Measurements from ENCODE around the gene ARID4B.
"Not testable (repeated sequence)": the region's sequence is repeated elsewhere in the genome, so short reads cannot be mapped to it uniquely, and the experiment has no call there.

Gene ARID4B

DNA sequence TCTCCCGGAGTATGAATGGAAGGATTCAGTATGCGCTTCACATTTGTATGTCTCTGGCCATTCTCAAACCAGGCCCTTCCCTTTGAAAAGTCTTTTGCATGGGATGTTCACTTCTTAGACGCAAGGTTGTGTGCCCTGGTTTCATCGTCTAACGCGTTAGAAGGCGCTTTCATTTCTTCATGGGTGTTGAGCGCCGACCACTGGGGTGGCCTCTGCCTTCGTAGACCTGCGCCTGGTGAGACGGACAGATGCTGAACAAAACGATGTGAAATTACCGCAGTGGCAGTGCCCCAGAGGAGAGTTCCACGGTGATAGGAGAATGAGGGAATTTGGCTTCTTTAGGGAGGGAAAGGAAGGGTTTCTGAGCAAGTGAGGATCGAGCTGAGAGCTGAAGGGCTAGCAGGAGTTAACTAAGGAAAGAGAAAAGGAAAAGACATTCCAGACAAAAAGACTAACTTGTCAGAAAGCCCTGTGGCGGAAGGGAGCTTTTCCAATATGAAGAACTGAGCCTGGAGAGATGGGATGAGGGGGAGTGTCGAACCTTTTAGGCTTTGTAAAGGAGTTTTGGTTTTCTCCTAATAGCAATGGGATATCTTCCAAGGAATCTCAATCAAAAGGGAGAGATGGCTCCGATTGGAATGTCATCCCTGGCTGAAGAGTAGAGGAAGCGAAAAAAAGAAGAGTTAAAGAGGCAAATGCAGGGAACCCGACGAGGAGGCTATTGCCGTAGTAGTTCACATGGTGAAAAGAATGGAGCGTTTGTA, 1.3 kb upstream of the ARID4B start:
- no peak for DNase-seq (ENCODE audit: low read depth)

- peak; percentile 100 for DNase-seq (ENCODE audit: low read depth)
These were observed 526 bp upstream of the ARID4B start, which contains the start of gene GGPS1 for GRCh38 chr1:235328271-235329138. Gene GGPS1, plus strand, starts transcription at chr1:235328570. Its CDS starts 6,695 bp downstream, at chr1:235335265.

GRCh38 chr1:235326719-235327558, 1.0 kb downstream of the ARID4B start:
- DNase-seq (ENCODE audit: low read depth): peak; percentile 39

- DNase-seq (ENCODE audit: low read depth): no peak
These were observed 2.1 kb downstream of the ARID4B start for GRCh38 chr1:235325854-235326253.

GRCh38 chr1:235325139-235325538, 2.8 kb downstream of the ARID4B start:
- no peak for DNase-seq (ENCODE audit: low read depth)

- no peak for DNase-seq (ENCODE audit: low read depth)
These were observed 3.7 kb downstream of the ARID4B start for GRCh38 chr1:235324296-235324695.

GRCh38 chr1:235320521-235321179, 7.3 kb downstream of the ARID4B start:
- DNase-seq (ENCODE audit: low read depth): no peak

DNA sequence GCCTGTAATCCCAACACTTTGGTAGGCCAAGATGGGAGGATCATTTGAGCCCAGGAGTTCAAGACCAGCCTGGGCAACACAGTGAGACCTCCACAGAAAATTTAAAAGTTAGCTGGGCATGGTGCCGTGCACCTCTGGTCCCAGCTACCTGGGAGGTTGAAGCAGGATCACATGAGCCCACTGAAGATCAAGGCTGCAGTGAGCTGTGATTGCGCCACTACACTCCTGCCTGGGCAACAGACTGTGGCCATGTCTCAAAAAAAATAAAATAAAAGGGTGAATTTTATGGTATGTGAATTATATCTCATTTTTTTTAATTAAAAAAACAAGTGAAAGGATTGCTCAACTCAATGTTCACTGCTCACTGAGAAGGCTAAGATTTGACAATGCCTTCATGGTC, 8.7 kb downstream of the ARID4B start:
- DNase-seq (ENCODE audit: low read depth): no peak

GRCh38 chr1:235317168-235317567, 10.8 kb downstream of the ARID4B start:
- DNase-seq (ENCODE audit: low read depth): no peak

DNA sequence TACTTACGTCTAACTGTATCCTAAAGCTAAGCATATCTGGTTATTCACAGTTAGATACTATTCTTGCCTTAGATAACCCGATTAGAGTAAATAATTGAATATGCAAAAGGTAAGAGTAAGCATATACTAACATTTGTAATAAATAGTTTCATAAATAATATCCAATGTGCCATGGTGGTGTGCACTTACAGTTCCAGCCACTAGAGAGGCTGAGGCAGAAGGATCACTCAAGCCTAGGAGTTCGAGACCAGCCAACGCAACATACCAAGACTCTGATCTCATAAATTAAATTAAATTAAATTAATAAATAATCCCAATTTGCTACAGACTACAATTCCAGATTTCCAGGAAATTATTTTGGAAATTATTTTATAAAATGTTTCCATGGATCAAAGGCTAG, 12.2 kb downstream of the ARID4B start:
- no peak for DNase-seq (ENCODE audit: low read depth)

- DNase-seq (ENCODE audit: low read depth): no peak
These were observed 12.8 kb downstream of the ARID4B start for GRCh38 chr1:235315173-235315572.

DNA sequence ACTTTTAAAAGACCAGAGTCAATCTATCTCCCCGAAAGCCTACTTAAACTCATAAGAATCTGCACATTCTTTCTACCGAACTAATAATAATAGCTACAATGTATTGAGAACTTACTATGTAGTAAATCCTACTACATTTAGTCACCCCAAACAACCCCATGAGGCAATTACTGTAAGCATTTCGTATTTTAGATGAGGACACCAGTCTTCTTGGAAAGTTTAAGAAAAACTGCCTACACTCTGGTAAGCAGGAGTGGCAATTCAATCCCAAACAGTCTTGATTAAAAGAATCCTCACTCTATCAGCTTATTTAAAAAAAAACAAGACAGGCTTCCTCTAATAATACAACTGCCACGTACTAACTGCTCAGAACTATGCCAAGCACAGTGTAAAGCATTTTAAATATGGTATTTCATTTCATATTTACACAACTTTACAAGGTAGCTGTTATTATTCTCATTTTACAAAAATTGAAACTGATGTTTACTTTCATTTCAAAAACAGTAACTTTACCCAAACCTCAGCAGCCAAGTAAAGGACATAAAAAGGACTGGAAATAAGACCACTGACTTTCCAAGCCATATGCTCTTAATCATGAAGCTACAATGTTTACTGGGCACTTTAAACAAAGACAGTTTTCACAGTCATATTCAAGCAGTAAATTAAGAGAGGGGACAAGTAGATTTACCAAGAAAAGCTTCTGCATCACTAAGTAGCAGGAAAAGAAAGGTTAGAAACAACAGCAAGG, 13.9 kb downstream of the ARID4B start:
- no peak for DNase-seq (ENCODE audit: low read depth)

GRCh38 chr1:235313262-235313661, 14.7 kb downstream of the ARID4B start:
- no peak for DNase-seq (ENCODE audit: low read depth)

GRCh38 chr1:235309206-235309605, 18.8 kb downstream of the ARID4B start:
- DNase-seq (ENCODE audit: low read depth): not testable (repeated sequence)

DNA sequence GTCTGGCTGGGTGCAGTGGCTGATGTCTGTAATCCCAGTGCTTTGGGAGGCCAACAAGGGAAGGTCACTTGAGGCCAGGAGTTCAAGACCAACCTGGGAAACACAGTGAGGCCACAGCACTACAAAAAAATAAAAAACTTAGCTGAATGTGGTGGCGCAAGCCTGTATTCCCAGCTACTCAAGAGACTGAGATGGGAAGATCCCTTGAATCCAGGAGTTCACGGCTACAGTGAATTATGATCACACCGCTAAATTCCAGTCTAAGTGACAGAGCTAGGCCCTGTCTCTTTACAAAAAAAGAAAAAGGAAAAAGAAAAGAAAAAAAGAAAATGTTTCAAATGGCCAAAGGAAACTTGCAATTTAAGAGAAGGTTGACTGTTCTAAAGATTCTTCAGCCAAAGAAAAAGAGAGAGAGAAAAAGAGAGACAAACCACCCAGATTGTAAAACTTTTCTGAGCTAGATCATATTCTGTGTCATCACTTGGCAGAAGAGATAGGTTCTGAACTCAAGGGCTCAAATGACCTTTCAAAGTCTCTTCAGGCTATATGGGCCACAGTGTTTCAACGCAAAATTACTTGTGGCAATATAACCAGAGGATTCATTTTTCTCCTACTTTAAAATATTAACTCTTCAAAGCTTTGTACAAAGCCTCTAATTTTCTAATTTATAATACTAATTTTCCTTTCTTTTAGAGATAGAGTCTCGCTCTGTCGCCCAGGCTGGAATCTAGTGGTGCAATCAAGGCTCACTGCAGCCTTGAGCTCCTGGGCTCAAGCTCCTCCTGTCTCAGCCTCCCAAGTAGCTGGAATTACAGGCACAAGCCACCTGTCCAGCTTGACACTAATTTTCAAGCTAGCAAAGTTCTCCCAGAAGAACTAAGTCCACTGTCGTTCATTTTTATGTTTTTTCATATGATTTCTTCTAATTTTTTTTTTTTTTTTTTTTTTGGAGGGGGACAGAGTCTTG, 20.5 kb downstream of the ARID4B start:
- no peak for DNase-seq (ENCODE audit: low read depth)

DNA sequence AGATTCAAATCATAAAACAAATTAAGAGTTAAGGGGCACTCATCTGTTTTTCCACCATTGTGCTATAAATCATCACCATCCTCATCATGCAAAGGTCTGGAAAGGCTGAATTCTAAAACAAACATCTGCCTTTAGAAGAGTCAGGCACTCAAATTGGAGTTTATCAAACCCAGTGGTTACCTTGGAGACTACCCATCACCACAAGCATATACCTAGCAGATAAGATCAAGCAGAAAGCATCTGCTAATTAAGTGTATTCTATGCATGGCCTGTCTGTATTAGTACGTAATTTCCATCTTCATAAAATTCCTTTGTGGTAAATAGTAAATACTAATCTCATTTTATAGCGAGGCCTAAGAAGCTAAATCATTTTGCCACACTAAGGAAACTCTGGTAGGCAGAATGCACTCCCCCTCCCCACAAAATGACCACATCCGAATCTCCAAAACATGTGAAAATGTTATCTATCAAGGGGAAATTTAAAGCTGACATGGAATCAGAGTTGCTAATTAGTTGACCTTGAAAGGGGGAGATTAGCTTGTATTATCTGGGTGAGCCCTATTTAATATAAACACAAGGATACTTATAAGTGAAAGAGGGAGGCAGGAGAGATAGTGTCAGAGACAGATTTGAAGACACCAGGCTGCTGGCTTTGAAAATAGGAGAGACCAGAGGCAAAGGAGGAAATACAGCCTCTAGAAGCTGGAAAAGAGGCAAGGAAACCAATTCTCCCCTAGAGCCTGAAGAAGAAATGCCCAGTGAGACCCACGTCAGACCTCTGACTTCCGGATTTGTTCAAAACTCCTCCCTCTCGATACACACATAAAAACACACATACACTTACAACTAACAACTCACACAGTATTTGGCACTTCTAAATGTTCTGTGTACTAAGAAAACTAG, 23.2 kb downstream of the ARID4B start:
- DNase-seq (ENCODE audit: low read depth): no peak

- DNase-seq (ENCODE audit: low read depth): no peak
These were observed 25.8 kb downstream of the ARID4B start for GRCh38 chr1:235302143-235302542.

DNA sequence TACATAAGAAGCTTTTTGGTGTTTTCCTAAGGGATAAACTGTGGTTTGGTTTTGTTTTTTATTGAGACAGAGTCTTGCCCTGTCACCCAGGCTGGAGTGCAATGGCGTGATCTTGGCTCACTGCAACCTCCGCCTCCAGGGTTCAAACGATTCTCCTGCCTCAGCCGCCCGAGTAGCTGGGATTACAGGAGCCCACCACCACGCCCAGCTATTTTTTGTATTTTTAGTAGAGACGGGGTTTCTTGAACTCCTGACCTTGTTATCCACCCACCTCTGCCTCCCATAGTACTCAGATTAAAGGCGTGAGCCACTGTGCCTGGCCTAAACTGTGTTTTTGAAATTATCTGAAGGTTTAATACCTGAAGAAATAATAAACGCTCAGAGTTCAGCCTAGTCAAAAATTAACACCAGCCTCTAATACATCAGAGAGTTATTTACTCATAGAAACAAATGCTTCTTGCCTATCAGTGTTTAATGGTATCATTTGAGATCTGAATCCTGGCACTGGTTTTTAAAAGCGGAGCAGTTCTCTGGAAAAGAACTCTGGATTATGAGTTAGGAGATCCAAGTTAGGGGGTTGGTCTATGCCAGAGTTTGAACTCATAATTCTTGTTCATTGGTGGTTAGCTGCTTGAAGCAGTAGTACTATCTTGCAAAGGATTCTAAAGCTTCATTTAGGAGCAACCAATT, 28.7 kb downstream of the ARID4B start:
- no peak for DNase-seq (ENCODE audit: low read depth)

All from CMK (cell line).